Gastroesophageal sphincter (tissue), 4 donors: ENCODE results near the gene RAB38. TPM values are rescaled to one million over a fixed set of nuclear protein-coding genes. Genes with fewer than 3 reads are reported as not detected.

Experiments
- ATAC-seq: fragments of 150-250 bp; one replicate; pipeline ENCODE4 v1.9.1; 2016; ENCODE audit warnings: mild to moderate bottlenecking, moderate library complexity
- H3K27ac ChIP-seq, 4 donors: fragments of 200-600 bp; sonication (generic) in 3 of 4; 1 replicate in 3 of 4; 2 replicates in 1 of 4; pipeline ENCODE4 v1.5.1; 2016 to 2019
- H3K27me3 ChIP-seq: fragments of 200-600 bp; sonication (generic); one replicate; pipeline ENCODE4 v1.5.1; 2019
- H3K36me3 ChIP-seq, 2 donors: fragments of 200-600 bp; sonication (generic); one replicate each; pipeline ENCODE4 v1.5.1; 2019; ENCODE audit warnings: control low read depth in 1 of 2
- H3K4me1 ChIP-seq, 3 donors: fragments of 200-600 bp; sonication (generic); 1 replicate in 2 of 3; 2 replicates in 1 of 3; pipeline ENCODE4 v1.5.1; 2016 to 2019; ENCODE audit warnings: control low read depth in 2 of 3
- H3K4me3 ChIP-seq, 2 donors: fragments of 200-600 bp; sonication (generic); one replicate each; pipeline ENCODE4 v1.5.1; 2019; ENCODE audit warnings: mild to moderate bottlenecking in 1 of 2, moderate library complexity in 1 of 2
- H3K9me3 ChIP-seq, 3 donors: fragments of 200-600 bp; sonication (generic); one replicate each; pipeline ENCODE4 v1.5.1; 2017 to 2019; ENCODE audit warnings: control low read depth in 2 of 3
- POLR2AphosphoS5 ChIP-seq: sonication (generic); formaldehyde crosslinking; IDR thresholded peaks from one replicate; pipeline ENCODE4 v1.6.1; 2017; ENCODE audit warnings: antibody characterized with exemption
- WGBS, 2 donors: methylation state at CpG; one replicate each; pipeline ENCODE4 v1.1.5; 2018; ENCODE audit warnings: low coverage in 1 of 2; 5-methylcytosine and 5-hydroxymethylcytosine counted together
- small RNA-seq, 4 donors: library from RNA; depleted of rRNA; stranded (forward); fragments of <200 nt; gene quantifications; one replicate each; pipeline ENCODE3, GENCODE V24; 2016
- total RNA-seq, 4 donors: library from RNA; depleted of rRNA; stranded (reverse); fragments of >200 nt; gene quantifications; one replicate each; pipeline ENCODE4 v1.1.0, GENCODE V29; 2016

Gene RAB38
- total RNA-seq, 4 donors from 2014 or later = 1.2 to 4.6 (median 1.6) TPM; not detected in 1

DNA sequence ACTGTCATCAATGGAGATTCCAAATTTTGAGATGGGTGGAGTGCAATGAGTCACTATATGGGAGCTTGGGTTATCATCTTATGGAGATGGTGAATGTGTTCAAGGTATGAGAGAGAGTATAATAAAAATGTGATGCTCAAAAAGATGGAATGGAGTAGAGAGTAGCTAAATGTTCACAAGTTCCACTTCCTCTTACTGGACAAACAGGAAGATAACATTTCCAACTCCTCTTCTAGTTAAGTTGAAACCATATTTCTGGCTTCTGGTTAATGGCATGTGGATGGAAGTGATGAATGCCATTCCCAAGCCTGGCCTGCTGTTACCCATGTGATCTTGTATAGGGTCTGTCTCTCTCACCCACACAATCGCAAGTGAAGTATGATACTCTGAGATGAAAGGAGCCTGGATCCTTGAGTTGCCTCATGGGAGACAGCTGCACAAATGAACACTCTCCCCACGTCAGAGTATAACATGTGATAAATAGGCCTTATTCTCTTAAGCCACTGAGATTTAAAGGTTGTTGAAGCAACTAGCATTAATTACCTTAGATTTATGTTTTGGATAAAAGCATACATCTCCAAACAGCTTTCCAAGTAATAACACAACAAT is 111.0 kb downstream of the RAB38 start:
- ATAC-seq = no peak
- WGBS, 2 donors = 68 to 71% methylated on average over 1 to 2 of the region's 2 CpGs

More for the DNA sequence above, 111.0 kb downstream of the RAB38 start:
- Histone ChIP-seq H3K4me3 (no peak overlapping the region), H3K4me1 (no peaks in the 10 kb centered on the region), H3K9me3 (peaks cover 0 to 5% (median 0%) of the 10 kb centered on the region in 3 donors), H3K27me3 (no peaks in the 10 kb centered on the region), H3K27ac (no peak overlapping the region), H3K36me3 (no peaks in the 10 kb centered on the region)
- TF ChIP-seq POLR2AphosphoS5 = no peak

Small RNA genes lying within 50 kb of the gene (small RNA-seq; reads per million reads assigned to genes)
- 0 reads per million in 4 donors for gene MIR3166
- gene RF00019 = 0 reads per million in 4 donors

Other genes starting within 250 kb of the RAB38 start
- gene CTSC, start 162.3 kb upstream of the RAB38 start, total RNA-seq = 10 to 100 TPM; 14.2 to 78.6 (median 47.9) TPM